MCF 10A (cell line): ENCODE data around the gene SPRYD7. TPM values are rescaled to one million over a fixed set of nuclear protein-coding genes. Genes with fewer than 3 reads are reported as not detected.
"Not testable (repeated sequence)": the region's sequence is repeated elsewhere in the genome, so short reads cannot be mapped to it uniquely, and the experiment has no call there.

ENCODE experiments used
- BruUV-seq: library from RNA; stranded (reverse); fragments of 400-500 nt; replicated peaks from 2 replicates; lab custom pipeline; 2021; lab: Mats Ljungman, UMichigan
- CTCF ChIA-PET: fragments of 300-600 bp; sonication (Branson Sonifier 250); formaldehyde crosslinking; extraction: SDS; loops from one replicate; lab custom pipeline; 2021; ENCODE audit warnings: antibody characterized with exemption, inconsistent platforms; lab: Yijun Ruan, JAX
- POLR2A ChIA-PET: fragments of 300-600, 350-650 bp; sonication (Branson Sonifier 250); formaldehyde crosslinking; extraction: SDS; loops from one replicate; lab custom pipeline; 2020; ENCODE audit warnings: antibody characterized with exemption, inconsistent platforms; lab: Yijun Ruan, JAX
- DNase-seq: peaks from one replicate; pipeline ENCODE4 v3.0.0-alpha.2; 2018; ENCODE audit not compliant: unreplicated experiment
- H3K27ac Mint-ChIP-seq: one replicate; pipeline ENCODE4 v1.8.0; 2022; ENCODE audit warnings: mild to moderate bottlenecking, low read depth, mixed read lengths; ENCODE audit not compliant: unreplicated experiment
- H3K27me3 Mint-ChIP-seq: one replicate; pipeline ENCODE4 v1.8.0; 2022; ENCODE audit warnings: mixed read lengths; ENCODE audit not compliant: insufficient read depth, unreplicated experiment
- H3K36me3 Mint-ChIP-seq: one replicate; pipeline ENCODE4 v1.8.0; 2022; ENCODE audit warnings: mild to moderate bottlenecking, moderate library complexity, mixed read lengths; ENCODE audit not compliant: insufficient read depth, unreplicated experiment
- H3K4me1 Mint-ChIP-seq: one replicate; pipeline ENCODE4 v1.8.0; 2022; ENCODE audit warnings: mixed read lengths; ENCODE audit not compliant: insufficient read depth, unreplicated experiment
- H3K4me3 Mint-ChIP-seq: one replicate; pipeline ENCODE4 v1.8.0; 2022; ENCODE audit warnings: mild to moderate bottlenecking, moderate library complexity, mixed read lengths; ENCODE audit not compliant: unreplicated experiment
- H3K9me3 Mint-ChIP-seq: one replicate; pipeline ENCODE4 v1.8.0; 2022; ENCODE audit warnings: mixed read lengths; ENCODE audit not compliant: unreplicated experiment
- CTCF ChIP-seq: fragments of 200-600 bp; IDR thresholded peaks from one replicate; pipeline ENCODE4 v1.8.0; 2022; ENCODE audit warnings: antibody characterized with exemption, mild to moderate bottlenecking; ENCODE audit not compliant: unreplicated experiment
- intact Hi-C: fragments of 100-400 bp; cut with micrococcal nuclease; formaldehyde crosslinking; loops from 2 replicates; pipeline ENCODE4 v1.14.1; 2022
- total RNA-seq: library from RNA; stranded (reverse); gene quantifications from 2 replicates; pipeline ENCODE4 v1.2.3, GENCODE V29; 2022

The SPRYD7 gene
- total RNA-seq, 1 experiment from 2014 or later, result 19.5 TPM

- ChIA-PET POLR2A (interaction anchor here (1.7 kb wide), 1 partner anchor 17 kb away, joined by 4 read pairs; the partner anchor contains the start of gene SPRYD7), CTCF (interaction anchor here (0.5 to 4.4 kb wide), 2 partner anchors 17 to 263 kb away, joined by 3 to 21 read pairs; partner anchors contain the start of gene SPRYD7)
- TF ChIP-seq CTCF, result no peak
- no peaks in the 10 kb centered on the region for H3K36me3 Mint-ChIP-seq
- no peak overlapping the region for H3K4me3 Mint-ChIP-seq
- no peak for DNase-seq
- H3K4me1 Mint-ChIP-seq, result no peaks in the 10 kb centered on the region
- H3K9me3 Mint-ChIP-seq, result peaks cover 6% of the 10 kb centered on the region
- no peaks in the 10 kb centered on the region for H3K27me3 Mint-ChIP-seq
- intact Hi-C loops, result no loop called here
- BruUV-seq, result no TSS peak
- H3K27ac Mint-ChIP-seq, result no peak overlapping the region
These were observed 17.4 kb upstream of the SPRYD7 start for GRCh38 chr13:49953560-49953959.

GRCh38 chr13:49951754-49952535 is 15.8 kb upstream of the SPRYD7 start:
- H3K4me3 Mint-ChIP-seq, result no peak overlapping the region
- POLR2A ChIA-PET, result no interaction called here
- no peaks in the 10 kb centered on the region for H3K4me1 Mint-ChIP-seq
- no peak for DNase-seq
- H3K27me3 Mint-ChIP-seq, result no peaks in the 10 kb centered on the region
- no peak overlapping the region for H3K27ac Mint-ChIP-seq
- TF ChIP-seq CTCF, result no peak
- H3K36me3 Mint-ChIP-seq, result no peaks in the 10 kb centered on the region
- intact Hi-C loops, result no loop called here
- CTCF ChIA-PET, result interaction anchor here (4.4 kb wide), 1 partner anchor 15 kb away, joined by 21 read pairs; the partner anchor contains the start of gene SPRYD7
- peaks cover 5% of the 10 kb centered on the region for H3K9me3 Mint-ChIP-seq
- no TSS peak for BruUV-seq

DNA sequence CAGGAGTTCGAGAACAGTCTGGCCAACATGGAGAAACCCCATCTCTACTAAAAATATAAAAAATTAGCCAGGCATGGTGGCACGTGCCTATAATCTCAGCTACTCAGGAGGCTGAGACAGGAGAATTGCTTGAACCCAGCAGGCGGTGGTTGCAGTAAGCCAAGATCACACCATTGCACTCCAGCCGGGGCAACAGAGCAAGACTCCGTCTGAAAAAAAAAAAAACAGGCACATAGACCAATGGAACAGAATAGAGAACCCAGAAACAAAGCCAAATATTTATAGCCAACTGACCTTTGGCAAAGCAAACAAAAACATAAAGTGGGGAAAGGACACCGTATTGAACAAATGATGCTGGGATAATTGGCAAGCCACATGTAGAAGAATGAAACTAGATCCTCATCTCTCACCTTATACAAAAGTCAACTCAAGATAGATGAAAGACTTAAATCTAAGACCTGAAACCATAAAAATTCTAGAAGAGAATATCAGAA is 12.7 kb upstream of the SPRYD7 start:
- POLR2A ChIA-PET, H3K36me3 Mint-ChIP-seq, intact Hi-C loops, H3K9me3 Mint-ChIP-seq, DNase-seq, H3K27me3 Mint-ChIP-seq, H3K4me3 Mint-ChIP-seq, H3K4me1 Mint-ChIP-seq, CTCF ChIA-PET, H3K27ac Mint-ChIP-seq, BruUV-seq: not testable (repeated sequence)

DNA sequence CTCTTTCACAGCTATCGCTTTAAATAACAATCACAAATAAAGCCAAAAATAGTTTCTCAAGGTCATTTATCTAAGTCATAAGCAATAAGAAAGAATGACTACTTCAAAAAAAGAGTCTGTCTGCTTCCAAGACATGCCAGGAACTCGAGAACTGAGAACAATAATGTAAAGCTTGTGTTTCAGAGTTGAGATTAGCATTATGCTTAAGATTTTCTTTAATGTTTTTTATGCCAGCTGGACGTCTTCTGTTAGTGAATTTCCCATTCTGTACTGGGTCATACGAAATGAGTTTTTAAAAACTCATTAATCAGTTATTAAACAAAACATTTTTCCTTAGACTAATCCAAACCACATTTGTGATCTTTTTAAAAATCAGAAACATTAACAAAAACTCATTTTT is 3.2 kb upstream of the SPRYD7 start:
- no peak for DNase-seq
- Mint-ChIP-seq H3K27me3 (no peaks in the 10 kb centered on the region), H3K9me3 (no peaks in the 10 kb centered on the region), H3K4me3 (no peak overlapping the region), H3K36me3 (no peaks in the 10 kb centered on the region), H3K4me1 (peaks cover 7% of the 10 kb centered on the region), H3K27ac (no peak overlapping the region)
- CTCF ChIA-PET, result interaction anchor here (0.5 to 1.7 kb wide), 3 partner anchors 10 to 973 kb away, joined by 3 to 7 read pairs (median 3); no protein-coding TSS in a partner anchor
- intact Hi-C loops, result loop anchor here (5.0 kb wide), 3 partner anchors 147 to 497 kb away; partner anchors contain the start of genes CAB39L, KPNA3 and SETDB2
- BruUV-seq, result no TSS peak
- POLR2A ChIA-PET, result no interaction called here
- no peak for TF ChIP-seq CTCF
